ENCODE results near the gene AKT3. TPM values are rescaled to one million over a fixed set of nuclear protein-coding genes. Genes with fewer than 3 reads are reported as not detected.
A peak's percentile ranks its signal among the peaks of the same experiment; 100 is the strongest.

Gene AKT3
- total and polyA plus RNA-seq, 2 of the 8 experiments (the other 6 are each of a cell fraction or from before 2014, with no cell fraction given): 6.0 to 36.4 TPM

DNA sequence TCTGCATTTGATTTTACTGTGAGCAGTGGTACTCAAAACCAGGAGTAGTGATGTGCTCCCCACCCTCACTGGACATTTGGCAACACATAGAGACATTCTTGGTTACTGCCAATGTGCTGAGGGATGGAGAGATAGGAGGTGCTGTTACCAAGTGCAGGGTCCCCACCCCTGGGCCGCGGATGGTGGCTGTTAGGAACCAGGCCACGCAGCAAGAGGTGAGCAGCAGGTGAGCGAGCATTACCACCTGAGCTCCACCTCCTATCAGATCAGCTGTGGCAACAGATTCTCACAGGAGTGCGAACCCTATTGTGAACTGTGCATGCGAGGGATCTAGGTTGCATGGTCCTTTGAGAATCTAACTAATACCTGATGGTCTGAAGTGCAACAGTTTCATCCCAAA is 95.7 kb downstream of the AKT3 start:
- Histone ChIP-seq H2BK12ac (ENCODE audit: low read depth, low read length) (no peak overlapping the region), H3K9me3 (ENCODE audit: insufficient read depth in 2 of 2, low read depth in 1 of 2, low read length in 1 of 2) (no peaks in the 10 kb centered on the region), H4K91ac (replicated peaks; ENCODE audit: insufficient read length, low read length) (no peak overlapping the region), H2AK5ac (ENCODE audit: low read depth, low read length) (no peak overlapping the region), H4K20me1 (replicated peaks in 1 of 2; ENCODE audit: control insufficient read depth in 1 of 2, insufficient read depth in 2 of 2, low read length in 2 of 2) (no peaks in the 10 kb centered on the region), H3K27me3 (replicated peaks in 1 of 4; ENCODE audit: control insufficient read depth in 3 of 4, extremely low read depth in 1 of 4, insufficient read depth in 3 of 4, low read length in 3 of 4) (no peaks in the 10 kb centered on the region), H3K79me1 (ENCODE audit: low read depth, low read length) (peaks cover 2% of the 10 kb centered on the region; the same call in 1 of the 2 replicates), H3K27ac (ENCODE audit: low read depth, low read length) (no peak overlapping the region), H3K23ac (ENCODE audit: insufficient read length) (no peak overlapping the region), H3K4ac (replicated peaks; ENCODE audit: insufficient read length, low read depth, low read length) (no peak overlapping the region), H2BK20ac (ENCODE audit: low read length) (peak overlapping the region; percentile 3; the same call in 1 of the 2 replicates), H3K56ac (replicated peaks; ENCODE audit: insufficient read length, low read depth, low read length) (no peak overlapping the region), H3K14ac (ENCODE audit: insufficient read length) (no peak overlapping the region), H4K5ac (ENCODE audit: insufficient read length, low read depth, low read length) (no peak overlapping the region), H2BK5ac (ENCODE audit: low read depth, low read length) (no peak overlapping the region), H3K23me2 (ENCODE audit: low read depth, low read length) (no peaks in the 10 kb centered on the region; the same call in 1 of the 2 replicates), H3K4me2 (ENCODE audit: insufficient read depth in 1 of 2, low read depth in 2 of 2, low read length in 2 of 2) (no peak overlapping the region), H3K36me3 (ENCODE audit: control insufficient read depth in 2 of 4, insufficient read depth in 4 of 4, low read length in 3 of 4) (no peaks in the 10 kb centered on the region), H3K4me3 (ENCODE audit: extremely low read depth in 1 of 4, insufficient read depth in 2 of 4, low read depth in 3 of 4, low read length in 4 of 4) (no peak overlapping the region), H3K79me2 (ENCODE audit: control insufficient read depth in 1 of 2, insufficient read depth in 2 of 2, low read length in 2 of 2) (no peaks in the 10 kb centered on the region), H2AFZ (ENCODE audit: low read length) (no peak overlapping the region), H3K9ac (replicated peaks in 1 of 4; ENCODE audit: extremely low read depth in 1 of 4, low read depth in 3 of 4, low read length in 3 of 4) (no peak overlapping the region), H2BK120ac (replicated peaks; ENCODE audit: low read depth, low read length) (no peak overlapping the region), H3K18ac (ENCODE audit: extremely low read depth, low read length) (no peak overlapping the region), H2BK15ac (ENCODE audit: low read length) (no peak overlapping the region), H3K4me1 (replicated peaks in 1 of 4; ENCODE audit: control insufficient read depth in 3 of 4, insufficient read depth in 4 of 4, low read length in 3 of 4) (peaks cover 0 to 3% (median 0%) of the 10 kb centered on the region in 4 experiments; a peak in 1 of 7 replicates), H4K8ac (ENCODE audit: extremely low read depth, insufficient read depth, low read length) (no peak overlapping the region)
- no peak for FAIRE-seq
- ChIA-PET POLR2A (ENCODE audit: partially characterized antibody) (no interaction called here), CTCF (ENCODE audit: partially characterized antibody) (no interaction called here)
- no peak for DNase-seq (ENCODE audit: low read depth in 1 of 2, low spot score in 2 of 2)
- WGBS, 2 experiments (ENCODE audit: extremely low coverage in 1 of 2, insufficient coverage in 1 of 2, insufficient read length in 1 of 2, insufficient replicate concordance in 2 of 2, low coverage in 1 of 2, low lambda C conversion rate in 2 of 2, missing lambda C conversion rate in 1 of 2): 90% methylated on average over 6 of the region's 6 CpGs; no CpG with 5 or more reads in 1 of the 2 experiments
- TF ChIP-seq, protein P1, sequence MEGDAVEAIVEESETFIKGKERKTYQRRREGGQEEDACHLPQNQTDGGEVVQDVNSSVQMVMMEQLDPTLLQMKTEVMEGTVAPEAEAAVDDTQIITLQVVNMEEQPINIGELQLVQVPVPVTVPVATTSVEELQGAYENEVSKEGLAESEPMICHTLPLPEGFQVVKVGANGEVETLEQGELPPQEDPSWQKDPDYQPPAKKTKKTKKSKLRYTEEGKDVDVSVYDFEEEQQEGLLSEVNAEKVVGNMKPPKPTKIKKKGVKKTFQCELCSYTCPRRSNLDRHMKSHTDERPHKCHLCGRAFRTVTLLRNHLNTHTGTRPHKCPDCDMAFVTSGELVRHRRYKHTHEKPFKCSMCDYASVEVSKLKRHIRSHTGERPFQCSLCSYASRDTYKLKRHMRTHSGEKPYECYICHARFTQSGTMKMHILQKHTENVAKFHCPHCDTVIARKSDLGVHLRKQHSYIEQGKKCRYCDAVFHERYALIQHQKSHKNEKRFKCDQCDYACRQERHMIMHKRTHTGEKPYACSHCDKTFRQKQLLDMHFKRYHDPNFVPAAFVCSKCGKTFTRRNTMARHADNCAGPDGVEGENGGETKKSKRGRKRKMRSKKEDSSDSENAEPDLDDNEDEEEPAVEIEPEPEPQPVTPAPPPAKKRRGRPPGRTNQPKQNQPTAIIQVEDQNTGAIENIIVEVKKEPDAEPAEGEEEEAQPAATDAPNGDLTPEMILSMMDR (IDR thresholded peaks at IDR 0.05; ENCODE audit: control extremely low read depth in 1 of 3, insufficient read depth in 1 of 3, low read depth in 1 of 3, low read length in 3 of 3): no peak
- TF ChIP-seq, protein P2, sequence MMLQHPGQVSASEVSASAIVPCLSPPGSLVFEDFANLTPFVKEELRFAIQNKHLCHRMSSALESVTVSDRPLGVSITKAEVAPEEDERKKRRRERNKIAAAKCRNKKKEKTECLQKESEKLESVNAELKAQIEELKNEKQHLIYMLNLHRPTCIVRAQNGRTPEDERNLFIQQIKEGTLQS (IDR thresholded peaks at IDR 0.05; ENCODE audit: insufficient read depth, low read depth, low read length): no peak
- TF ChIP-seq TAF1 (IDR thresholded peaks at IDR 0.05; ENCODE audit: low read depth, low read length) (no peak), POLR2A (IDR thresholded peaks at IDR 0.05; ENCODE audit: control extremely low read depth in 1 of 2, low read depth in 2 of 2, low read length in 2 of 2) (no peak), RXRA (IDR thresholded peaks at IDR 0.05; ENCODE audit: insufficient read depth, low read depth, low read length) (no peak), SP2 (IDR thresholded peaks at IDR 0.05; ENCODE audit: low read length) (no peak), HDAC2 (IDR thresholded peaks at IDR 0.05; ENCODE audit: borderline replicate concordance in 1 of 2, low read depth in 2 of 2, low read length in 2 of 2) (no peak), SRF (IDR thresholded peaks at IDR 0.05; ENCODE audit: low read depth, low read length) (no peak), ZNF274 (IDR thresholded peaks at IDR 0.05; ENCODE audit: borderline replicate concordance, extremely low read depth, low read length) (no peak), SP4 (IDR thresholded peaks at IDR 0.05; ENCODE audit: low read length) (no peak), SUZ12 (IDR thresholded peaks at IDR 0.05; ENCODE audit: low read length) (no peak), MAFK (IDR thresholded peaks at IDR 0.05; ENCODE audit: low read depth, low read length) (no peak)

Measured in H1 (cell line).